ENCODE data around the gene SCG3.

The SCG3 gene

GRCh38 chr15:51736751-51737521 lies 55.6 kb downstream of the SCG3 start:
- TF ChIP-seq CTCF (IDR thresholded peaks at IDR 0.05; ENCODE audit: insufficient read depth, missing control alignments) = no peak
- DNase-seq (ENCODE audit: insufficient read length, low spot score) (peak; percentile 29), FAIRE-seq (no peak)

- no peak for TF ChIP-seq CTCF (IDR thresholded peaks at IDR 0.05; ENCODE audit: insufficient read depth, missing control alignments)
- DNase-seq (ENCODE audit: insufficient read length, low spot score) = no peak
- no peak for FAIRE-seq
Observed at GRCh38 chr15:51737522-51738305, 56.4 kb downstream of the SCG3 start, which contains the start of gene LYSMD2. Gene LYSMD2, minus strand, starts transcription at chr15:51737655. Its CDS starts 33 bp downstream, at chr15:51737622.

- FAIRE-seq (no peak), DNase-seq (ENCODE audit: insufficient read length, low spot score) (no peak)
- no peak for TF ChIP-seq CTCF (IDR thresholded peaks at IDR 0.05; ENCODE audit: insufficient read depth, missing control alignments)
Observed at GRCh38 chr15:51738553-51738952, 57.2 kb downstream of the SCG3 start.

GRCh38 chr15:51739061-51739712 lies 57.9 kb downstream of the SCG3 start:
- no peak for FAIRE-seq
- no peak for DNase-seq (ENCODE audit: insufficient read length, low spot score)
- TF ChIP-seq CTCF (IDR thresholded peaks at IDR 0.05; ENCODE audit: insufficient read depth, missing control alignments) = no peak

DNA sequence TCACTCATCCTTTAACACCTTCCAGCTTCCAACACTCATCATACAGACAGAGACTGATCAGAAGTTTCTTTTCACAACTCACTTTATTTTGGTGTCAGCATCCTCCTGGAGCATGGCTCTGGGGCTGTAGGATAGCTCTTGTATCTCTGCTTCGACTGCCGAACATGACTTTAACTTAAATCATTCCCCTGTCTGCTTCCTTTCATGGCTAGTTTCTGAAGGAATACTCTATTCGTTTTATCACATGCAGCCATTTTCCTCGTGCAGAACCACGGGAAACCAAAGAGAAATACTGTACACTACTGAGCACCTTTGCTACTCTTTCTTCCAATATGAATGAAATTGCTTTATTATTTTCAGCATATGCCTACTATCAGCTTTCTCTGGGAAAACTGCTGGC lies 68.0 kb downstream of the SCG3 start:
- FAIRE-seq (no peak), DNase-seq (ENCODE audit: insufficient read length, low spot score) (no peak)
- TF ChIP-seq CTCF (IDR thresholded peaks at IDR 0.05; ENCODE audit: insufficient read depth, missing control alignments) = no peak

- no peak for TF ChIP-seq CTCF (IDR thresholded peaks at IDR 0.05; ENCODE audit: insufficient read depth, missing control alignments)
- DNase-seq (ENCODE audit: insufficient read length, low spot score) (no peak), FAIRE-seq (no peak)
Observed at GRCh38 chr15:51750186-51750585, 68.9 kb downstream of the SCG3 start.

Measured in D721Med (cell line).